ENCODE measurements around the gene C14orf132. TPM values are rescaled to one million over a fixed set of nuclear protein-coding genes. Genes with fewer than 3 reads are reported as not detected.

C14orf132 gene
- total and polyA plus RNA-seq, 2 of the 4 experiments (the other 2 are of a cell fraction) = 6.3 to 13.5 TPM

DNA sequence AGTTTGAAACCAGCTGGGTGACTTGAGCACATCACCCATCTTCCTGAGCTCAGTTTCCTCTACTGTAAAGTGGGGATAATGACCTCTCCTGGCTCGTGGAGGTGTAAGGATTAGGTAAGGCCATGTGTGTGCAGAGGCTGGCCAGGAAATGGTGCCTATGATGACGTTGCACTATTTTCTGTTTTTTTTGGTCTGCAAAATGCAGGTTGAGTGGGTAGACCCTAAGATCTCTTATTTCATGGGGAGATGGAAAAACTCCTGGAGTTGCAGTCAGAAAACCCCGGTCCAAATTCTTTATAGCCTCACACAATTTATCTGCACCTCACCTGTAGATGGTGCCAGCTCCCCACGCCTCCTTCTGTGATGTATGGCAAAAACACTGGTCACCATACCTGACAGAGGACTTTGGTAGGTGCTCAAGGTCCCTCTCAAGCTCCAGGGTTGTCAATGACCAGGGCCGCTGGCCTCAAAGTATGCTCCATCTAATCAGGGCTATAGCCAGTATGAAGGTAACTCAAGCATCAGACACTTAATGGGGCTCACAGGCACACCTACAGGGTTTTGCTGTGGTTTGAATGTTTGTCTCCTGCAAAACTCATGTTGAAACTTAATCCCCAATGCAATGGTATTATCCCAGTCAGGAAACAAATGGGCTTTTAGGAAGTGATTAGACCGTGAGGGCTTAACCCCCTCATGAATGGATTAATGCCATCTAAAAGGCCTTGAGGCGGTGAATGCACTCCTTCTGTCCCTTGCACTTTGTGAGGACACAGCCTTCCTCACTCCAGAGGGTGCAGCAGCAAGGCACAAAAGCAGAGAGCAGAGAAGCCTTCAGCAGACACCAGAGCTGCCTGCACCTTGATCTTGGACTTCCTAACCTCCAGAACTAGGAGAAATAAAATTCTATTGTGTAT is 17.6 kb downstream of the C14orf132 start:
- H2BK5ac ChIP-seq (ENCODE audit: low read depth, low read length, poor library complexity, severe bottlenecking) = no peak overlapping the region
- H3K36me3 ChIP-seq (ENCODE audit: control insufficient read depth, insufficient read depth, low read length) = peaks cover 17% of the 10 kb centered on the region
- no peak overlapping the region for H3K56ac ChIP-seq (ENCODE audit: extremely low read depth, insufficient read depth, low read length)
- peaks cover 52% of the 10 kb centered on the region for H4K20me1 ChIP-seq (ENCODE audit: insufficient read depth, low read length)
- no peak overlapping the region for H2AFZ ChIP-seq (replicated peaks; ENCODE audit: low read length, poor library complexity)
- ChIA-PET POLR2A (ENCODE audit: unreplicated experiment) (no interaction called here), CTCF (interaction anchor here (0.7 to 1.8 kb wide), 2 partner anchors 42 to 56 kb away, joined by 3 to 4 read pairs; no protein-coding TSS in a partner anchor)
- H3K27ac ChIP-seq (ENCODE audit: insufficient read depth, low read length) = no peak overlapping the region
- no peak overlapping the region for H3K4ac ChIP-seq (ENCODE audit: low read depth, low read length)
- no TSS peak for BruUV-seq (replicated peaks)
- dilution Hi-C loops (cut with HindIII; ENCODE audit: low sequenced_read_pairs, unreplicated experiment) (no loop called here), intact Hi-C loops (cut with micrococcal nuclease) (no loop called here), in situ Hi-C loops (cut with MboI; ENCODE audit: low sequenced_read_pairs) (no loop called here)
- peaks cover 16% of the 10 kb centered on the region for H3K4me1 ChIP-seq (ENCODE audit: control insufficient read depth, insufficient read depth, low read length)
- peaks cover 39 to 58% of the 10 kb centered on the region in 2 experiments for H3K79me1 ChIP-seq (ENCODE audit: low read depth in 1 of 2, low read length in 2 of 2)
- no peak overlapping the region for H3K4me2 ChIP-seq (ENCODE audit: low read depth, low read length)
- no peak overlapping the region for H2AK5ac ChIP-seq (ENCODE audit: low read depth, low read length)
- no peak overlapping the region for H3K4me3 ChIP-seq (ENCODE audit: insufficient read depth, low read depth, low read length)
- no peak overlapping the region for H4K8ac ChIP-seq (ENCODE audit: low read depth in 2 of 2, low read length in 2 of 2)
- no peak overlapping the region for H4K5ac ChIP-seq (ENCODE audit: low read depth, low read length)
- H3K23ac ChIP-seq (ENCODE audit: low read depth, low read length) = no peak overlapping the region
- no peak overlapping the region for H4K91ac ChIP-seq (ENCODE audit: insufficient read depth, low read depth, low read length)
- no peak overlapping the region for H2BK20ac ChIP-seq (ENCODE audit: low read depth, low read length)
- H2BK120ac ChIP-seq (ENCODE audit: low read depth, low read length) = no peak overlapping the region
- H3K27me3 ChIP-seq (ENCODE audit: control insufficient read depth, insufficient read depth, low read length) = no peaks in the 10 kb centered on the region
- no peak for ATAC-seq (ENCODE audit: low read depth)
- TF ChIP-seq, protein P1, sequence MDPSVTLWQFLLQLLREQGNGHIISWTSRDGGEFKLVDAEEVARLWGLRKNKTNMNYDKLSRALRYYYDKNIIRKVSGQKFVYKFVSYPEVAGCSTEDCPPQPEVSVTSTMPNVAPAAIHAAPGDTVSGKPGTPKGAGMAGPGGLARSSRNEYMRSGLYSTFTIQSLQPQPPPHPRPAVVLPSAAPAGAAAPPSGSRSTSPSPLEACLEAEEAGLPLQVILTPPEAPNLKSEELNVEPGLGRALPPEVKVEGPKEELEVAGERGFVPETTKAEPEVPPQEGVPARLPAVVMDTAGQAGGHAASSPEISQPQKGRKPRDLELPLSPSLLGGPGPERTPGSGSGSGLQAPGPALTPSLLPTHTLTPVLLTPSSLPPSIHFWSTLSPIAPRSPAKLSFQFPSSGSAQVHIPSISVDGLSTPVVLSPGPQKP (IDR thresholded peaks at IDR 0.05; ENCODE audit: borderline replicate concordance, low read depth, low read length) = no peak
- TF ChIP-seq, protein P2, sequence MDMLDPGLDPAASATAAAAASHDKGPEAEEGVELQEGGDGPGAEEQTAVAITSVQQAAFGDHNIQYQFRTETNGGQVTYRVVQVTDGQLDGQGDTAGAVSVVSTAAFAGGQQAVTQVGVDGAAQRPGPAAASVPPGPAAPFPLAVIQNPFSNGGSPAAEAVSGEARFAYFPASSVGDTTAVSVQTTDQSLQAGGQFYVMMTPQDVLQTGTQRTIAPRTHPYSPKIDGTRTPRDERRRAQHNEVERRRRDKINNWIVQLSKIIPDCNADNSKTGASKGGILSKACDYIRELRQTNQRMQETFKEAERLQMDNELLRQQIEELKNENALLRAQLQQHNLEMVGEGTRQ (IDR thresholded peaks at IDR 0.05; ENCODE audit: low read depth, low read length) = no peak
- TF ChIP-seq CHD1 (IDR thresholded peaks at IDR 0.05; ENCODE audit: low read depth, low read length) (no peak), RAD21 (IDR thresholded peaks at IDR 0.05; ENCODE audit: low read length) (no peak), FOS (IDR thresholded peaks at IDR 0.05; ENCODE audit: low read depth, low read length) (no peak), SMC3 (IDR thresholded peaks at IDR 0.05; ENCODE audit: low read depth, low read length) (no peak), MAFK (IDR thresholded peaks at IDR 0.05; ENCODE audit: low read depth, low read length) (no peak), MXI1 (IDR thresholded peaks at IDR 0.05; ENCODE audit: borderline replicate concordance, low read depth, low read length) (no peak), NFE2L2 (IDR thresholded peaks at IDR 0.05; ENCODE audit: low read depth, low read length) (no peak), POLR2A (IDR thresholded peaks at IDR 0.05; ENCODE audit: low read depth, low read length) (no peak), RCOR1 (IDR thresholded peaks at IDR 0.05; ENCODE audit: insufficient replicate concordance, low read length) (no peak)
- TF ChIP-seq, protein P3, sequence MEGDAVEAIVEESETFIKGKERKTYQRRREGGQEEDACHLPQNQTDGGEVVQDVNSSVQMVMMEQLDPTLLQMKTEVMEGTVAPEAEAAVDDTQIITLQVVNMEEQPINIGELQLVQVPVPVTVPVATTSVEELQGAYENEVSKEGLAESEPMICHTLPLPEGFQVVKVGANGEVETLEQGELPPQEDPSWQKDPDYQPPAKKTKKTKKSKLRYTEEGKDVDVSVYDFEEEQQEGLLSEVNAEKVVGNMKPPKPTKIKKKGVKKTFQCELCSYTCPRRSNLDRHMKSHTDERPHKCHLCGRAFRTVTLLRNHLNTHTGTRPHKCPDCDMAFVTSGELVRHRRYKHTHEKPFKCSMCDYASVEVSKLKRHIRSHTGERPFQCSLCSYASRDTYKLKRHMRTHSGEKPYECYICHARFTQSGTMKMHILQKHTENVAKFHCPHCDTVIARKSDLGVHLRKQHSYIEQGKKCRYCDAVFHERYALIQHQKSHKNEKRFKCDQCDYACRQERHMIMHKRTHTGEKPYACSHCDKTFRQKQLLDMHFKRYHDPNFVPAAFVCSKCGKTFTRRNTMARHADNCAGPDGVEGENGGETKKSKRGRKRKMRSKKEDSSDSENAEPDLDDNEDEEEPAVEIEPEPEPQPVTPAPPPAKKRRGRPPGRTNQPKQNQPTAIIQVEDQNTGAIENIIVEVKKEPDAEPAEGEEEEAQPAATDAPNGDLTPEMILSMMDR (conservative IDR thresholded peaks at IDR 0.05; ENCODE audit: low read depth, low read length) = no peak
- H3K9me3 ChIP-seq (ENCODE audit: control insufficient read depth, insufficient read depth, low read length) = no peaks in the 10 kb centered on the region
- DNase-seq = no peak
- no CpG with 5 or more reads among the region's 7 CpGs for WGBS, 2 experiments (ENCODE audit: extremely low coverage in 2 of 2, insufficient read length in 1 of 2)
- no peak overlapping the region for H3K18ac ChIP-seq (ENCODE audit: low read depth, low read length)
- no peak overlapping the region for H2BK15ac ChIP-seq (ENCODE audit: low read depth, low read length)
- peaks cover 17% of the 10 kb centered on the region for H3K9me1 ChIP-seq (ENCODE audit: insufficient read depth, low read length)
- H3K9ac ChIP-seq (ENCODE audit: low read depth, low read length) = no peak overlapping the region
- no peak overlapping the region for H3K14ac ChIP-seq (replicated peaks; ENCODE audit: low read depth, low read length)
- no peak overlapping the region for H2AK9ac ChIP-seq (replicated peaks; ENCODE audit: low read depth, low read length, poor library complexity)
